Activated CD4-positive, alpha-beta T cell treated with anti-CD3 and anti-CD28 coated beads for 24 hours (primary cell): ENCODE measurements around the gene CBY1.

ENCODE experiments used
- DNase-seq, 2 donors: peaks; one replicate each; pipeline ENCODE4 v3.0.0-alpha.2; 2020; ENCODE audit warnings: low read depth in 2 of 2

CBY1 gene

GRCh38 chr22:38649841-38650522 lies 6.5 kb upstream of the CBY1 start:
- DNase-seq, result no peak

GRCh38 chr22:38652859-38653258 lies 3.6 kb upstream of the CBY1 start:
- DNase-seq, result no peak

DNA sequence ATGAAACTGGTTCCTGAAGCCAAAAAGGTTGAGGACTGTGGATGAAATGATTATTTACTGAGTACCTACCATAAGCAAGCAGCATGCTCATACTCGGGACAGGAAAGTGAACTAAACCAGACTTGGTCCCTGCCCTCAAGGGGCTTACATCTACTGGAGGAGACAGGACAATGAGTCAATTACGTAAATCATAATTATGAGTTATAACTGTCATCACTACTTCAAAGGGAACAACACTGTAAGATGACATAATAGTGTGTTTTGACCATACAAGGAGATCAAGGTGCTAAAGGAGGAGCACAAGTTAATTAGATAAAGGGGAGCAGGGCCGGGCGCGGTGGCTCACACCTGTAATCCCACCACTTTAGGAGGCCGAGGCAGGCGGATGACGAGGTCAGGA lies 2.7 kb upstream of the CBY1 start:
- no peak for DNase-seq

DNA sequence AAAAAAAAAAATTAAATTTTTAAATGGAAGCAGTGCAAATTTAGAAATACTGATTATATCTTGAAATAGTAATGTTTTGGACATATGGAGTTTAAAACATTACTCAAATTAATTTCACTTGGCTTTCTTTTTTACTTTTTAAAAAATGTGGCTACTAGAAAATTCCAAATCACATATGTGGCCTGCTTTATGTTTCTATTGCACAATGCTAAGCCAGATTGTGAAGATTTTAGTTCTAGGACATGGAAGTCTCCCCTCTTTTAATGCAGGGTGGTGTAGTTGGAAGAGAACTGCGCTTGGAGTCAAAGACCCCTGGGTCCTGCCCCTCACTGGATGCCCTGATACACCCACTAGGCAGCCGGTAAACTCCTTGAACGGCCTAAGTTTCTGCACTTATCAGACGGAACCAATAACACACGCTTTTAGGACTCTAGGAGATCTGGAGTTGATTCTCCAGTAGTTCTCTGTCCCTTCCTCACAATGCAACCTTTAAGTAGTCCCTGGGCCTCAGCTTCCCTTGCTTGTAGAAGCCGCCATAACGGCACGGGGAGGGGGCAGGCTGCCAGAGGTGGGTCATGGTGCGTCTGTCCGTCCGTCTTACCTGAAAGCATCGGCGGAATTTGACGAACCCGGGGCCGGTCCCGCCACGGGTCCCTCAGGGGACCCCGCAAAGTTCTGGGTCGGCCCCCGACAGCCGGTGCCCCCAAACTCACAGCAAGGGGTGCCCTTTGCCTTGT lies 751 bp upstream of the CBY1 start:
- DNase-seq, result peak in 1 of 2 donors; percentile 1

DNA sequence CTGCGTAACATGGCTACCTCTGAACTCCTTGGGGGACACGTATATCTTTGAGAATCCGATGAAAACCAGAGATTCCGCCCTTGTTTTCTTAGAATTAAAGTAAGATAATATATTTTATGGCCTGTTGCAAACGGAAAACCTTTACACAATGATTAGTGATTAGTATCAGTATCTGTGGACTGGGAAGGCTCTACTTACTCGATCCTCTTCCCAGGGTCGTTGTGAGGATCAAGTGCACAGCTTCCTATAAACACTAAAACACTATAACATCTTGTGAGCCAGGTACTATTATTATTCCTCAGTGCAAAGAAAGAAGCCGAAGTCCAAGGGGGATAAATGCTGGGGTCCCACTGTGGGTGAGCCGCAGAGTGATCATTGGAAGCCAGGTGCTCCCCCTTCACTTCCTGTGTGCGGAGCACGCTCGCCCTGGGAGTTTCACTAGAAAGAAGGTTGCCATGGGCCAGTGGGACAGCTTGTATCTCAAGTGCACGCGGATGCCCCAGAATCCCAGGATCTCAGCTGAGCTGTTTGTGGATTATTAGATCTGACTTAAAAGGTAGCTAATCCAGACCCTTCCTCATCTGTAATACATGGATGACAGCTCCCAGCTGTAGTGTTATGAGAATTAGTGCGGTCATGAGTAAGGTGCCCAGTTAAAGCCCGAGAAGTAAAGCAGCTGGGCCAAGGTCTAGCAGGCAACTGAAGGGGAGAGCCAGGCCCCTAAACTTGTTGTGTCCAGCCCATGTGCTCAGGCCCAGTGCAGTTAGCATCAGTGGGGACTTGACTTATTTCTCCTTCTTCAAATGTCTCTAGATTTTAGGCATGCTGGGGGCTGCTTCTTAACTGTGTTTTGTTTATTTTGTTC lies 839 bp downstream of the CBY1 start:
- peak in 1 of 2 donors; percentile 16 for DNase-seq

- no peak for DNase-seq
These were observed 18.4 kb downstream of the CBY1 start for GRCh38 chr22:38674888-38675287.

DNA sequence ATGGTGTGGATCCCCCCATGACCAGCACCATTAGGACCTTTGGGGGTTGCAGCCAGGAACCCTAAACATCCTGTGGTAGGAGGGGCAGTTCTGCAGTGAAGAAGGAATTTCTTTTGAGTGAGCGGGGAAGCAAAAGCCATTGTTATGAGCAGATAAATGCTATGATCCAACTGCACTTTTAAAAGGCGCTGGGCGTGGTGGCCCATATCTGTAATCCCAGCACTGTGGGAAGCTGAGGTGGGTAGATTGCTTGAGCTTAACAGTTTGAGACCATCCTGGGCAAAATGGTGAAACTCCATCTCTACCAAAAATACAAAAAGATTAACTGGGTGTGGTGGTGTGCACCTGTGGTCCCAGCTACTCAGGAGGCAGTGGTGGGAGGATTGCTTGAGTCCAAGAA lies 19.4 kb downstream of the CBY1 start:
- DNase-seq, result no peak

DNA sequence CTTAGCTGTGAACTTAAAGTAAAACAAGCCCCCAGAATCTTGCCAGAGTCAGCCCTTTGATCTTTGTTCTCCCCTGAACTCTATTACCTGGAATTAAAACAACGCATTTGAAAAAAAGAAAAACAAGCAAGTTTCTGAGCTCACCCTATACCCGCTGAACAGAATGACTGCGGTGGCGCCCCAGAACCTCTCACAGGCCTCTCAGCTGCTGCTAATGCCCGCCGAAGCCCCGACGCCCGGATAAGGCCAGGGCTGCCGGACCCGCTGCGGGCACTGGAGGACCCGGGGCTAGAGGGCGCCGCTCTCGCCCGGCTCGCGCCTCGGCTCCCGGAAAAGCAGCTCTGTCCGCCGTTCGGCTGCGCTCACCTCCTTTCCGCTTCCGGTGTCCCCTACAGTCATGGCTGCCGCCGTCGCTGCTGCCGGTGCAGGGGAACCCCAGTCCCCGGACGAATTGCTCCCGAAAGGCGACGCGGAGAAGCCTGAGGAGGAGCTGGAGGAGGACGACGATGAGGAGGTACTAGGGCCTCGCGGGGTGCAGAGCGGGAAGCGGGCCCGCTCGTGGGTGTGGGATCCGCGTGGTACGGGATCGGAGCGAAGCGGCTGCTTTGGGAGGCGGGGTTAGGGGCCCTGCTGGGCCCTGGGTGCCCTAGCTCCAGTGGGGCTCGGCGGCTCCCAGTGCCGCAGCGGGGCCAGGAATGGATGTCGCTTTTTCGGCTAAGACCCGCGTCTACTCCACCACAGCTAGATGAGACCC lies 25.3 kb downstream of the CBY1 start, which contains the start of gene TOMM22:
Gene TOMM22, plus strand, starts transcription at position 376 of the 754 bp plus-strand sequence. Its CDS starts 22 bp downstream, at position 398.
- DNase-seq, result peak; percentile 74 to 75

GRCh38 chr22:38684895-38685294 lies 28.5 kb downstream of the CBY1 start:
- no peak for DNase-seq

DNA sequence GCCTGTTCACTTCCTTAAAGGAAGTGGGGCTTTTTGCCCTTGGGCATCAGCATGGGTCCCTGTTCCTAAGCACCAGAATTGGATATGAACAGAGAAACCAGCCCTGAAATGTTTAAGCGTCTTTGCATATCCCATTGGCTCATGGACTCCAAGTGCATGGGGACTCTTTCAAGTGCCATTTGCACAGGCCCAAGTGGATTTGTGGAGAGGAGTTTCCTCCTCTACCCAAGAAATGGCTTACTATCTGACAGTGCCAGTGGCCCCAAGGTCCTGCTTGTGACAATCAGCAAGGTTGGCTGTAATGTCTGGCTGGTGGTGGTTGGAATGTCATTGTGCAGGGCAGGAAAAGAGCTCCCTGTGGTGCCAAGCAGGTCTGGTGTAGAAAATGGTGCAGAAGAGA lies 29.3 kb downstream of the CBY1 start:
- no peak for DNase-seq

DNA sequence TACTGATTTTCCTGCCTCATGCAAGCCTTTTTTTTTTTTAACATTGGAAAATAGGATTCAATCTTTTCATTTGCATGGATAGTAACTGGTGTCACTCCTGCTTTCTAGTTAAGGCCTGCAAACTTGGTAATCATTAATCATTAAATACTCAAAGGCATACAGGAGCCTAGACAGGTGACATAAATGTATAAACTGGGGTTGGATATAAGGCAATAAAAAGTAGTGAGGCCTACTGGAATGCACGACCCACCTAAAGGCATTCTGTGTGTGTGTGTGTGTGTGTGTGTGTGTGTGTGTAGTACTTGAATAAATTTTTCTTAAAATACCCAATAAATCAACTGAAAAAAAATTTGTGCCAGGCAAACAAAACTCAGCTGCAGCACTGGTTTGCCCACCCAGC lies 33.2 kb downstream of the CBY1 start:
- DNase-seq, result no peak

- DNase-seq, result no peak
These were observed 37.6 kb downstream of the CBY1 start for GRCh38 chr22:38694049-38694448.

DNA sequence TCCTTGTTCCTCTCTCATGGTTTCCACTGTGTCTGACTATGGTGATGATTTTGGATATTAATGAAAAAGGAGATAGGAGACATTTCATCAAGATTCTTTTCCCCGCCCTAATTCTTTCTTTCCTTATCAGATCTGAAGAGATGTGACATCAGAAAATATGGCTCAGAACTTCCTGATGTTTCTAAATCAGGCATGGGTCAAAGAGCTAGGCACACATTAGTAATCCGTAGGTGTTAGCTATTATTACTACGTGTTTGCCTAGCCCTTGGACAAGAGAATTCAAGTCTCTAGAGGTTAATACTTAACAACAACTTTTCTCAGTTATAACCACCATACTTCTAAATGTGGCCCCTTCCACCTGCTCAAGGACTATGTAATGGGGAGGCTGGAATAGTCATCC lies 38.5 kb downstream of the CBY1 start:
- no peak for DNase-seq

- DNase-seq, result peak in 1 of 2 donors; percentile 18
These were observed 40.4 kb downstream of the CBY1 start for GRCh38 chr22:38696606-38697424.

DNA sequence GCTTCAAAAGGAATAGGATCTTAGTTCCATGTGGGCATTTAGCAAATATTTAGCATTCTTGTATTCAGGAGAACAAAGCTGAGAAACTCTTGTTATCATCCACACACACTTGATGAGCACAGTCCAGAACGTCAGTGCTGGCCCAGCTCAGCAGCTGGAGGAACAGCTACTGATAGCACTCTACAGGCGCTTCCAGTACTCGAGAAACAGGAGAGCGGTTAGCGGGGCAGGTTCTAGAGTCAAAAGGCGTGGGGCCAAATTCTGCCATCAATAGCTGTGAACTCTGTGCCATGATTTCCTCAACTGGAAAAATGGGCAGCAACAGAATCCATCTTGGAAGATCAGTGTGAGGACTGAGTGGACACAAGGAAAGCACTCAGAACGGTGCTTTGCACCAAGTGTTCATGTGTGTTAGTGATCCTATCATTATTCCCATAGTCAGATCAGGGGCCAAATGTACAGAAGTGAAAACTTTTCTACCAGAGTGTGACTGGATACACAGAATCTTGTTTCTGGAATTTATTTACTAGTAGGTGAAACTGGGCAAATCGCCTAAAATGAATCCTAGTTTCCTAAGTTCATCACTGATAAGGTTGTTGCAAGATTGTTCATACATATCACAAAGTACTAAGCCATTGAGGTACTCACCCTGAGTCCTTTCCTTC lies 41.1 kb downstream of the CBY1 start:
- no peak for DNase-seq

DNA sequence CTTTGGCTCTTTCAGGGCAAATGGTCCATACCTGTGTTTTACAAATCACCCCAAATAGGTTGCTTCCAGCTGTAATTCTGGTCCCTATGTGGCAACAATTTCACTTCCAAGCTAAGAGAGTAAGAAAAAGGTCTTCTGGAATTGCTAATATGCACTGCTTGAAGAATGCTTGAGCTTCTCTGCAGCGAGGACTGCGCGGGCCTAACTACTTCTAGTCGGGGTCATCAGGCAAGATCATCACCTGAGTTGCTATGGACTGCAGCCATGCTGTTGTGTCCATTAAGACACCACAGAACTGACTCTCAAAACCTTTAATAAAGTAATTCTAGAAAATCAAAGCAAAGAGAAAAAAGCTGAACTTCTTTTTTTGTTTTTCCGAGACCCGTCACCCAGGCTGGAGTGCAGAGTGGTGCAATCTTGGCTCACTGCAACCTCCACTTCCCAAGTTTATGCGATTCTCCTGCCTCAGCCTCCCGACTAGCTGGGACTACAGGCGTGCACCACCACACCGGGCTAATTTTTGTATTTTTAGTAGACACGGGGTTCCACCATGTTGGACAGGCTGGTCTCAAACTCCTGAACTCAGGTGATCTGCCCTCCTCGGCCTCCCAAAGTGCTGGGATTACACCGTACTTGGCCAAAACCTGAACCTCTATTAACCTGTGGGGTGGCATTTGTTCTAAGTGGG lies 42.1 kb downstream of the CBY1 start:
- no peak for DNase-seq

DNA sequence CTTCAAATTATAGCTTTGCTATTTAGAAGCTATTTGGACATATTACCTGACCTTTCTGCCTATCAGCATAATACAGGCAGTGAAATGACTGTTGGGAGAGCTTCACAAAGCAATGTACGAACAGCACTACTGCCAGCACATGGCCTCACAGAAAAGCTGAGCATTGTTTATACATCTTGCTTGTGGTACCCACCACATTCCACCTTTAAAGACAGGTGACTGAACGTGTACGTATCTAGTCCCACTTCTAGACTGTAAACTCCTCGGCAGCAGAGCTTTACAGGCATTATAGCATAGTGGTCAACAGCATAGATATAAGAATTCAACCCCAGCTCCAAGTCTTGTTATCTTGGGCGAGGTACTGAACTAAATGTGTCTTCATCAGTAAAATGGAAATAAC lies 42.7 kb downstream of the CBY1 start:
- DNase-seq, result no peak

GRCh38 chr22:38699784-38700183 lies 43.3 kb downstream of the CBY1 start:
- no peak for DNase-seq

DNA sequence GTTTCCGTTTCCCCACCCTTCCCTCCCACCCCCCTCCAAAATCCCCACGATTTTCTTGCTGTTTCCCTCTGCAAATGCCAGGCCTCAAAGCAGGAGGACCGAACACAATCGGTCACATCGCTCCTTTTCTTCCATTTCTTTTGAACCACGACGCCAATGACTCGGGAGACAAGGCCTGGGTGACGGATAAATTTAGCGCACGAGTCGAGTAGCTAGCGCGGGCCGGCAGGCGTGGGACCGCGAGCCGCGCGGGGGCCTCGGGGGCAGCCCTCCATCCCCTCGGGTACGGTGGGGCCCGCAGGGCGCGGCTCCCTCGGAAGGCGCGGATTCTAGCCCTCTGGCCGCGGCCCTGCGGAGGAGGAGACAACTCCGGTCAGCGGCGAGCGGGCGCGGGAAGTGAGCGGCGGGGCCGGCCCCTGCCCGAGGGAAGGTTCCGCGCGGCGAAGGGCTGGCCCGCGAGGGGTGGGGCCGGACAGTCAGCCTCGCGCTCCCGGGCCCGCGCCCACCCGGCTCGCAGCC lies 43.9 kb downstream of the CBY1 start:
- no peak for DNase-seq
